K562 (cell line): ENCODE data around the gene CLCA2. TPM values are rescaled to one million over a fixed set of nuclear protein-coding genes. Genes with fewer than 3 reads are reported as not detected.

Experiments used
- CBFA2T2 ChIP-seq: fragments of 450-650 bp; conservative IDR thresholded peaks from 2 replicates; pipeline ENCODE4 v1.6.1; 2017; ENCODE audit warnings: mild to moderate bottlenecking
- KDM1A ChIP-seq, 2 experiments: fragments of 450-650 bp; IDR thresholded peaks; 2 replicates each; pipeline ENCODE4 v1.6.1; 2016; ENCODE audit warnings: mild to moderate bottlenecking in 2 of 2
- MBD2 ChIP-seq: sonication (generic); IDR thresholded peaks from 2 replicates; pipeline ENCODE4 v1.6.1; 2016; ENCODE audit warnings: low read depth, borderline replicate concordance
- MYNN ChIP-seq, 2 experiments: sonication (generic); formaldehyde crosslinking in 1 of 2; IDR thresholded peaks; 2 replicates each; pipeline versions ENCODE4 v1.5.0 to v1.6.1; 2016 to 2020; ENCODE audit warnings: antibody characterized with exemption in 1 of 2, missing genetic modification reagents in 1 of 2
- POLR2A ChIP-seq: fragments of 450-650 bp; conservative IDR thresholded peaks from 2 replicates; pipeline ENCODE4 v1.6.1; 2016
- POLR3A ChIP-seq: IDR thresholded peaks from 2 replicates; pipeline ENCODE4 v1.6.1; 2011; ENCODE audit warnings: borderline replicate concordance, mild to moderate bottlenecking, moderate library complexity; ENCODE audit not compliant: insufficient read length, insufficient read depth; ENCODE audit errors: extremely low read depth
- SETDB1 ChIP-seq: IDR thresholded peaks from one replicate; pipeline ENCODE4 v1.6.1; 2012; ENCODE audit warnings: low read length, control low read depth, inconsistent platforms
- SUPT5H ChIP-seq: fragments of 450-650 bp; IDR thresholded peaks from 2 replicates; pipeline ENCODE4 v1.6.1; 2016
- TCFL5 ChIP-seq: fragments of 250-450 bp; sonication (Bioruptor Pico); conservative IDR thresholded peaks from 2 replicates; pipeline ENCODE4 v1.6.1; 2021; ENCODE audit warnings: mild to moderate bottlenecking, moderate library complexity, matching md5 sums
- ZBTB26 ChIP-seq: fragments of 450-650 bp; formaldehyde crosslinking; IDR thresholded peaks from 2 replicates; pipeline ENCODE4 v1.4.0; 2022; ENCODE audit warnings: missing genetic modification characterization
- ZNF197 ChIP-seq: fragments of 200-800 bp; sonication (Bioruptor generic); IDR thresholded peaks from 2 replicates; pipeline ENCODE4 v1.6.1; 2016; ENCODE audit warnings: low read depth, missing genetic modification characterization, missing compliant biosample characterization
- polyA plus RNA-seq, 8 experiments: library from polyadenylated mRNA; depleted of rRNA in 4 of 8; stranded (reverse) in 5 of 8; unstranded in 3 of 8; fragments of >200 nt; fragmentation: Nextera tagmentation in 2 of 8; fragmentation: Illumina TruSeq in 1 of 8; extraction: Ambion mirVana in 2 of 8; extraction: Trizol in 1 of 8; gene quantifications; 2 replicates each; pipeline versions ENCODE4 v1.2.1 to v1.2.3, GENCODE V29; 2011 to 2014; ENCODE audit warnings: inconsistent platforms in 1 of 8, missing spikeins in 1 of 8
- total RNA-seq, 7 experiments: library from RNA; depleted of rRNA in 6 of 7; stranded (reverse); fragments of >200 nt in 6 of 7; fragmentation: Illumina TruSeq in 2 of 7; extraction: Trizol in 2 of 7; gene quantifications; 2 replicates each; pipeline versions ENCODE4 v1.2.1 to v1.2.3, GENCODE V29; 2011 to 2021; ENCODE audit warnings: low replicate concordance in 1 of 7
- TF ChIP-seq, protein P1 (sequence below): fragments of 450-650 bp; formaldehyde crosslinking; IDR thresholded peaks from 2 replicates; pipeline ENCODE4 v1.4.0; 2020; ENCODE audit warnings: mild to moderate bottlenecking, mixed read lengths
- TF ChIP-seq, protein P2 (sequence below): sonication (generic); formaldehyde crosslinking; IDR thresholded peaks from 2 replicates; pipeline ENCODE4 v1.8.0; 2022; ENCODE audit warnings: mild to moderate bottlenecking, low read depth, missing genetic modification reagents
- TF ChIP-seq, protein P3 (sequence below), 2 experiments: fragments of 450-650 bp; IDR thresholded peaks; 2 replicates each; pipeline ENCODE4 v1.6.1; 2016; ENCODE audit warnings: mild to moderate bottlenecking in 2 of 2, borderline replicate concordance in 1 of 2, low read depth in 1 of 2, moderate library complexity in 1 of 2
- TF ChIP-seq, protein P4 (sequence below): sonication (generic); formaldehyde crosslinking; IDR thresholded peaks from 2 replicates; pipeline ENCODE4 v1.8.1; 2023; ENCODE audit warnings: mild to moderate bottlenecking, missing genetic modification reagents

Gene CLCA2
- total and polyA plus RNA-seq, 9 of the 15 experiments (the other 6 are each of a cell fraction or from before 2014, with no cell fraction given): 0.03 TPM; not detected in 8

DNA sequence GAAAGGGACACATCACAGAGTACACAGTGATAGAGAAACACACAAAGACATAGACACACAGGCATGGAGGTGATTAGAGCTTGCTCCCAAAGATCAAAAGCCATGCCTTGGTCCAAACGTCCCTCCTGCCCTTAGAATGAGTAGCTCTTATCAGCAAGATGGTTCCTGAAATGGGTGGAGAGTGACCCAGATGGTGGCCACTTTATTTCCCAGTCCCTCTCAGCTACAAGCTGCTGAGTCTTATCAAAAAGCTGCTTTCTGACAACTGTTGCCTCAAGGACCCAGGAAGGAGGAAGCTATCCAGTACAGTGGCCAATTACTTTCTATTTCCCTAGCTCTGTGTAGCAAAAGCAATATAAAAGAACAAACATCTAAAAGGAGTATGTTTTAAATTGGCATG, 37.0 kb downstream of the CLCA2 start (continued):
- TF ChIP-seq, protein P1, sequence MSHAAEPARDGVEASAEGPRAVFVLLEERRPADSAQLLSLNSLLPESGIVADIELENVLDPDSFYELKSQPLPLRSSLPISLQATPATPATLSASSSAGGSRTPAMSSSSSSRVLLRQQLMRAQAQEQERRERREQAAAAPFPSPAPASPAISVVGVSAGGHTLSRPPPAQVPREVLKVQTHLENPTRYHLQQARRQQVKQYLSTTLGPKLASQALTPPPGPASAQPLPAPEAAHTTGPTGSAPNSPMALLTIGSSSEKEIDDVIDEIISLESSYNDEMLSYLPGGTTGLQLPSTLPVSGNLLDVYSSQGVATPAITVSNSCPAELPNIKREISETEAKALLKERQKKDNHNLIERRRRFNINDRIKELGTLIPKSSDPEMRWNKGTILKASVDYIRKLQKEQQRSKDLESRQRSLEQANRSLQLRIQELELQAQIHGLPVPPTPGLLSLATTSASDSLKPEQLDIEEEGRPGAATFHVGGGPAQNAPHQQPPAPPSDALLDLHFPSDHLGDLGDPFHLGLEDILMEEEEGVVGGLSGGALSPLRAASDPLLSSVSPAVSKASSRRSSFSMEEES: no peak
- TF ChIP-seq ZBTB26 (CRISPR knock-in tag) (no peak), POLR3A (no peak), TCFL5 (CRISPR knock-in tag) (no peak), CBFA2T2 (peak; percentile 26), MYNN (IDR thresholded peaks at IDR 0.05) (no peak), MYNN (CRISPR knock-in tag; IDR thresholded peaks at IDR 0.05) (no peak), KDM1A (IDR thresholded peaks at IDR 0.05) (no peak), MBD2 (no peak), SUPT5H (no peak), POLR2A (no peak), ZNF197 (CRISPR knock-in tag) (no peak), SETDB1 (no peak)
- TF ChIP-seq, protein P2, sequence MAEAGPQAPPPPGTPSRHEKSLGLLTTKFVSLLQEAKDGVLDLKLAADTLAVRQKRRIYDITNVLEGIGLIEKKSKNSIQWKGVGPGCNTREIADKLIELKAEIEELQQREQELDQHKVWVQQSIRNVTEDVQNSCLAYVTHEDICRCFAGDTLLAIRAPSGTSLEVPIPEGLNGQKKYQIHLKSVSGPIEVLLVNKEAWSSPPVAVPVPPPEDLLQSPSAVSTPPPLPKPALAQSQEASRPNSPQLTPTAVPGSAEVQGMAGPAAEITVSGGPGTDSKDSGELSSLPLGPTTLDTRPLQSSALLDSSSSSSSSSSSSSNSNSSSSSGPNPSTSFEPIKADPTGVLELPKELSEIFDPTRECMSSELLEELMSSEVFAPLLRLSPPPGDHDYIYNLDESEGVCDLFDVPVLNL (CRISPR knock-in tag): no peak
- TF ChIP-seq, protein P3, sequence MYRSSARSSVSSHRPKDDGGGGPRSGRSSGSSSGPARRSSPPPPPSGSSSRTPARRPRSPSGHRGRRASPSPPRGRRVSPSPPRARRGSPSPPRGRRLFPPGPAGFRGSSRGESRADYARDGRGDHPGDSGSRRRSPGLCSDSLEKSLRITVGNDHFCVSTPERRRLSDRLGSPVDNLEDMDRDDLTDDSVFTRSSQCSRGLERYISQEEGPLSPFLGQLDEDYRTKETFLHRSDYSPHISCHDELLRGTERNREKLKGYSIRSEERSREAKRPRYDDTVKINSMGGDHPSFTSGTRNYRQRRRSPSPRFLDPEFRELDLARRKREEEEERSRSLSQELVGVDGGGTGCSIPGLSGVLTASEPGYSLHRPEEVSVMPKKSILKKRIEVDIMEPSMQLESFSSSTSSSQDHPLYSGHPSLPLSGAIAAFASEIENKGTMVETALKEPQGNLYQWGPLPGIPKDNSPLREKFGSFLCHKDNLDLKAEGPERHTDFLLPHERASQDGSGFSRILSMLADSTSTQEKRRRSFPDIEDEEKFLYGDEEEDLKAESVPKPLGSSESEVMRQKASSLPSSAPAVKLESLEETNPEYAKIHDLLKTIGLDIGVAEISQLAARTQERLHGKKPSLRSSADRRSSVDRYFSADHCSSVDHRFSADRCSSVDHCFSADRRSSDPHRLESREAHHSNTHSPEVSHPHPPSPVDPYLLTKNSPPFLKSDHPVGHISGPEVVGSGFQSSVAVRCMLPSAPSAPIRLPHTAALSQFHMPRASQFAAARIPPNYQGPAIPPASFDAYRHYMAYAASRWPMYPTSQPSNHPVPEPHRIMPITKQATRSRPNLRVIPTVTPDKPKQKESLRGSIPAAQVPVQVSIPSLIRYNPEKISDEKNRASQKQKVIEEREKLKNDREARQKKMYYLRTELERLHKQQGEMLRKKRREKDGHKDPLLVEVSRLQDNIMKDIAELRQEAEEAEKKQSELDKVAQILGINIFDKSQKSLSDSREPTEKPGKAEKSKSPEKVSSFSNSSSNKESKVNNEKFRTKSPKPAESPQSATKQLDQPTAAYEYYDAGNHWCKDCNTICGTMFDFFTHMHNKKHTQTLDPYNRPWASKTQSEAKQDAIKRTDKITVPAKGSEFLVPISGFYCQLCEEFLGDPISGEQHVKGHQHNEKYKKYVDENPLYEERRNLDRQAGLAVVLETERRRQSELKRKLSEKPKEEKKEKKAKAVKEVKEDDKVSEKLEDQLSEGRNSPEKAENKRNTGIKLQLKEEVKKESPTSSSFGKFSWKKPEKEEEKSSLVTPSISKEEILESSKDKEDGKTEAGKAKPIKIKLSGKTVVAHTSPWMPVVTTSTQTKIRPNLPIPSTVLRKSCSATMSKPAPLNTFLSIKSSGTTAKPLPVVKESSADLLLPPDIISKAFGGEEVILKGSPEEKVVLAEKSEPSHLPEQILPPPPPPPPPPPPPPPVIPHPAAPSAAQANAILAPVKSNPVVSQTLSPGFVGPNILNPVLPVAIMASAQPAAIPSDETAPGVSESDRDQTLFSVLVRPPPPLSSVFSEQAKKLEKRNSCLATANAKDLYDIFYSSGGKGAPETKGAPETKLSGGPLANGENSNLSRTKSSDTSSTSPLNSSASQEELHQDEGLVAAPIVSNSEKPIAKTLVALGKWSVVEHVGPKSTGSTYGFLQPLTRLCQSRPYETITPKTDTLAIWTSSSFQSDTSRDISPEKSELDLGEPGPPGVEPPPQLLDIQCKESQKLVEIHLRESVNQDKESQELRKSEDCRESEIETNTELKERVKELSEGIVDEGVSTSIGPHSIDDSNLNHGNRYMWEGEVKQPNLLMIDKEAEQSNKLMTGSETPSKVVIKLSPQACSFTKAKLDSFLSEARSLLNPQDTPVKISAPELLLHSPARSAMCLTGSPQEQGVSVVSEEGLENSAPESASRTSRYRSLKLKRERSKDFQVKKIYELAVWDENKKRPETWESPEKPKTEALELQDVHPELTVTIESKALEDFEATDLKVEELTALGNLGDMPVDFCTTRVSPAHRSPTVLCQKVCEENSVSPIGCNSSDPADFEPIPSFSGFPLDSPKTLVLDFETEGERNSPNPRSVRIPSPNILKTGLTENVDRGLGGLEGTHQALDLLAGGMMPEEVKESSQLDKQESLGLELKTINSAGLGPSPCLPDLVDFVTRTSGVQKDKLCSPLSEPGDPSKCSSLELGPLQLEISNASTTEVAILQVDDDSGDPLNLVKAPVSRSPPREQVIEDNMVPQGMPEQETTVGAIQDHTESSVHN (IDR thresholded peaks at IDR 0.05; ENCODE audit: borderline replicate concordance in 1 of 2, low read depth in 1 of 2): no peak
- TF ChIP-seq, protein P4, sequence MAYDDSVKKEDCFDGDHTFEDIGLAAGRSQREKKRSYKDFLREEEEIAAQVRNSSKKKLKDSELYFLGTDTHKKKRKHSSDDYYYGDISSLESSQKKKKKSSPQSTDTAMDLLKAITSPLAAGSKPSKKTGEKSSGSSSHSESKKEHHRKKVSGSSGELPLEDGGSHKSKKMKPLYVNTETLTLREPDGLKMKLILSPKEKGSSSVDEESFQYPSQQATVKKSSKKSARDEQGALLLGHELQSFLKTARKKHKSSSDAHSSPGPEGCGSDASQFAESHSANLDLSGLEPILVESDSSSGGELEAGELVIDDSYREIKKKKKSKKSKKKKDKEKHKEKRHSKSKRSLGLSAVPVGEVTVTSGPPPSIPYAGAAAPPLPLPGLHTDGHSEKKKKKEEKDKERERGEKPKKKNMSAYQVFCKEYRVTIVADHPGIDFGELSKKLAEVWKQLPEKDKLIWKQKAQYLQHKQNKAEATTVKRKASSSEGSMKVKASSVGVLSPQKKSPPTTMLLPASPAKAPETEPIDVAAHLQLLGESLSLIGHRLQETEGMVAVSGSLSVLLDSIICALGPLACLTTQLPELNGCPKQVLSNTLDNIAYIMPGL (CRISPR knock-in tag): no peak
